Dermis blood vessel endothelial cell (primary cell): ENCODE data around the gene EEF1AKMT1. TPM values are rescaled to one million over a fixed set of nuclear protein-coding genes. Genes with fewer than 3 reads are reported as not detected.
A peak's percentile ranks its signal among the peaks of the same experiment; 100 is the strongest.

Experiments
- DNase-seq: peaks from one replicate; pipeline ENCODE4 v3.0.0; 2010
- total RNA-seq: library from RNA; depleted of rRNA; stranded (reverse); fragments of >200 nt; gene quantifications from 2 replicates; pipeline ENCODE4 v1.2.3, GENCODE V29; 2014

Gene EEF1AKMT1
- total RNA-seq, 1 donor from 2014 or later = 10.0 TPM

DNA sequence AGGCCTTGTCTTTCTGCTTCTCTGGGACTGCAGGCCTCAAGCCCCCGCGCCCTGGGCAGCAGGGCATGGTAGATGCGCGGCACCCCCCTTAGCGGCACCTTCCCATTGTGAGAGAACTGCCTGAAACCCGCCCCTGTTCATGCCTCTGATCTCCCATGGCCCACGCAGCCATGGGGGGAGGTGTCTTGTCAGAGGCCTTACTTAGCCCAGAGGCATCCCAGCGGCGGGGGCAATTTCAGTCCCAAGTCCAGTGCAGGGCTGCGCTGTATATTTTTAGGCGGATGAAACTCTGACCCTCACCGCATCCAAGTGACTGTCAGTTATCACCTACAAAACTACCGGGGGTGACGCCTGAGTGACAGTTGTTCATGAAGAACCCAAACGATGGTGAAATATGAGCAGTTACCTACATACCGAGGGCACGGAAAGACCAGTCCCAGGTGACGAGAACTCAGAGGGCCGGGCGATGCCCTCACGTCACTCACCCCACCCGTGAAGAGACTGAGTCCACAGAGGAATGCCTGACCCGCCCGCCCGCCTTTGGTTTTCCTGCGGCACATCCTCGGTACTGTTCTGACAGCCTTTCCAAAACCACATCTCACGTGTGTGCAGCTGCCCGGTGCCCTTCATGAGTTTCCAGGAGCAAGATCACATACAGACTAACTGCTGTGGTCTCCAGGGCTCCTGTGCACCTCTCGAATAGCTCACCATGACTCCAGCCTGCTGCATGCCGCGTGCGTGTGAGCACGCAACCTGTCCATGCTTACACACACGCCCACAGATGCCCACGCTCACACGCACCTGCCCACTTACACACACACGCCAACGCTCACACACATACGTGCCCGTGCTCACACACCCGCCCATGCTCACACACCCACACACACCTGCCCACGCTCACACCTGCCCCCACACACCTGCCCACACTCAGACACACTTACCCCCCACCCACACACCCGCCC is 55.9 kb downstream of the EEF1AKMT1 start:
- DNase-seq = no peak

DNA sequence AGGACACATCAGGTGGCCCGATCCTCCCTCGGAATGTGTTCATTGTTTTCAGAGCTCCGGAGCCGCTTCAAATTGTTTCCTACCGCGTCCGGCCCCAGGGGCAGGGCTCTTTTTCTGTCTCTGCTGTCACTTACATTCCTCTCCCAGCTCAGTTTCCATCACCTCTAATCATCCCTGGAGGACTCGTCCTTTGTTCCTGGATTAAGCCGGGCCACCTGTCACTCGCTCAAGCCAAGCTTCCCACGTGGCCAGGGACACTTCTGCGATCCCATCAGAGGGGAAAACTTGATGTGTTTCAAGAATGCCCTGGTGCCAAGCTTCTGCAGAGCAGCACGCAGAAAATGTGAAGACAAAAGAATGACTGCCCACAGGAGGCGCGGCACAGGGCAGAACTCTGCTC is 56.8 kb downstream of the EEF1AKMT1 start:
- DNase-seq = peak; percentile 19

DNA sequence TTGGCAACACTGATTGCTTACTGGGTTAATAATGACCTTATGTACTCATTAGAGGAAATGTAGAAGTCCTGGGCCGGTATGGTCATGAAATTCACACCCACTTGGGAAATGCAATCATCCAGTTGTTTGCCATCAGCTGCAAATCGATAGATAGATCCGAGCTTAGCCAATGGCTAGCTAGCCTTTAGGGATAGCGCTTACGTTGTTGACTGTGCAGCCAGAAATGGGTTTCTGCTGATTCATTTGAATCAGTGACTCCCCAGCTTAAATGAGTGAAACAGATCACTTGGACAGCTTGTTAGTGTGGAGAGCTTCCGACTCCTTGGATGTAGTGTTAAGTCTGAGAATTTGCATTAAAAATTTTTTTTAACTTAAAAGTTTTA is 58.4 kb downstream of the EEF1AKMT1 start:
- DNase-seq = no peak

DNA sequence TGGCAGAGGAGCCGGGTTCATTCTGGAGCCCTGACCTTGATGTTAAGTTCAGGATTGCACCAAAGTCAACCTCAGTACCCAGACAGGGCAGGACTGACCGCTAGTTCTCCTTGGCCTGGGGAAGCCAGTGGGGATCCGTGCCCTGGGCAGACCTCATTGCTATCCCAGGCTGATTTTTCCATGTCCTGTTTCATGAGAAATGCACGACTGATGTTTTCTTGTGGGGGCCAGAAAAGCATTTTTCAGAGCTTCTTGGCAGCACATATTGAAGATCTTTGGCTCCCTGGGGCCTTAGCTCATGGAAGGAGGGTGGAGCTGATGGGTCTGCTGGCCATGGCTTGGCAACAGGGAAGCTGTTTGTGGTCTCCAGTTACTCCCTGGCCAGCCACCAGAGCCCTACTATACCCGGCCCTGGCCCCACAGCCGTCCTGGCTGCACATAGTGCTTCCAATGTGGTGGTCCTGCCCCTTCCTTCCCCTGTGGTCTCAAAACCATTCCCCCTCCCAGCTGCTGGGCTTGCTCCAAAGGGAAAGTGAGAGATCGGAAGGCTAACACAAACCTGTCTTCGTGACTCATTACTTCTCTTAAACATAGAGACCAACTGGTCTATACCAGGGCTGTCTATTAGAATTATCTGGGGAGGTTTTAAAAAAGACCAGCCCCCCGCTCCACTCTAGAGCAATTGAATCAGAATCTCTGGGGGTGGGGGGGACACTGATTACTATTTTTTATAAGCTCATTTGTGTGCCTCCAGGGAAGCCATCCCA is 59.0 kb downstream of the EEF1AKMT1 start:
- peak; percentile 93 for DNase-seq

DNA sequence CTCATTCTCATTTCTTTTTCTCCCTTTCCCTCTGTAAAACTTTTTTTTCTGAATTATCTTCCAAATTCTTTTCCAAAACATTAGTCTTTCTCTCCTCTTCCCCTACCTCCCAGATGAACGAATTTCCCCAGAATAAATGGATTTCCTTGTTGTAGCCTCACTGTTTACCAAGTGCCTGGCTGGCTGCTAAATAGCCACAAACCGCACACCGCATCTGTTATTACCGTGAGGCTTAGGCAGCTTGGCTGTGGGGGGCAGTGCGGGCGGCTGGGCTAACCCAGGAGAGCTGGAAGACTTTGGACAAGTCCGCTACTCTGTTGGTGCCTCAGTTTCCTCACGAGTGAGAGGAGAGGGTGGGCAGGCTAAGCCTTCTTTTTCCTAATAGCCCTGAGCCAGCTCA is 59.6 kb downstream of the EEF1AKMT1 start:
- DNase-seq = peak; percentile 30

DNA sequence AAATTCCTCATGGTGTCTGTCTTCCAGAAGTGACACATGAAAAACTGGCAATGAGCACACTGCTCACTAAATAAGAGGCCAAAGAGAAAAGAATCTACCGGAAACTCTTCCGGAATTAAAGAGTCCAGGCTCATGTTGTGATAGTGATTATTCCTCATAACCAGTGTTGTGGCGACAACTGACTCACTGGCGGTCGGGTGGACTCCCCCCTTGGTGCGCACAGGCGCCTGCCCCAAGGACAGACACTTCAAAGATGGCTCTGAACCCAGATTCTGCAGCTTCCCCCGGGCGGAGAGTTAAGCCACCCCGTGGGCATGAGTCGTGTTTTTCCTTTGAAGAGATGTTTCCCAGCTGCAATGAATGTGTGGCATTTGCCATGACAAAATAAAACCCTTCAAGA is 60.0 kb downstream of the EEF1AKMT1 start:
- peak; percentile 61 for DNase-seq

- peak; percentile 35 for DNase-seq
These were observed 60.8 kb downstream of the EEF1AKMT1 start for GRCh38 chr13:20713014-20713376.

- DNase-seq = no peak
These were observed 62.3 kb downstream of the EEF1AKMT1 start for GRCh38 chr13:20711301-20712044.

DNA sequence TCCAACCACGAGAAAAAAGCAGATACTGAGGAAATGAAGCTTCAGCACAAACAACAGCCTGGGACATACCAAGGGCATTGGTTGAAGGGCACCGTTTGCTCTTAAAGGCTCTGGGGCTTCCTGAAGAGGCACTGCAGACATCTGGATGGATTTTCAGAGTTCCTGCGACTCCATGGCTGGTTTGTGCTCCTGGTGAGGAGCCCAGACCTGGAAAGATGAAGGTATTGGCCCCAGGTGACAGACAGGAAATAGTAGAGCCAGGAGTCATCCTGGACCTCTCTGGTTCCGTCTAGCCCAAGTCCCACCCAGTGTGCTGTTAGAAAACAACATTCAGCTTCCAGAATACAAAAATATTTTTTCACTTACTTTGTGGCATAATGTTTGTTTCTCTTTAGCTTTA is 64.0 kb downstream of the EEF1AKMT1 start:
- peak; percentile 25 for DNase-seq

DNA sequence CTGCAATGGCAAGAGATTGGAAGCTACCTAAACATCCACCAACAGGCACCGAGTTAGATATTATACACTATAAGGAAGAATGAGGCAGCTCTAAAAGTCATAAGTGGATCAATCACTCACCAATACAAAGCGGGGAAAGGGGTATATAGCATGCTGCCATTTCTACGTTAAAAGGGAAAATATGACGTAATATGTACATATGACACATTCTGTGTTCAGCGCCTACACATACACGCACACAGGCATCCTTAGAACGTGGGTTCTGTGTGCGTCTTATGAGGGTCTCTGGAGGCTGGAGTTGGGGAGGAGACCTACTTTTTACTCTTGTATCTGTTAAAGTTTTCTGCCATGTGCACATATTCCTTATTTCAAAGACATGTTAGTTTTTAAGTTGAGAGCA is 64.4 kb downstream of the EEF1AKMT1 start:
- DNase-seq = no peak

DNA sequence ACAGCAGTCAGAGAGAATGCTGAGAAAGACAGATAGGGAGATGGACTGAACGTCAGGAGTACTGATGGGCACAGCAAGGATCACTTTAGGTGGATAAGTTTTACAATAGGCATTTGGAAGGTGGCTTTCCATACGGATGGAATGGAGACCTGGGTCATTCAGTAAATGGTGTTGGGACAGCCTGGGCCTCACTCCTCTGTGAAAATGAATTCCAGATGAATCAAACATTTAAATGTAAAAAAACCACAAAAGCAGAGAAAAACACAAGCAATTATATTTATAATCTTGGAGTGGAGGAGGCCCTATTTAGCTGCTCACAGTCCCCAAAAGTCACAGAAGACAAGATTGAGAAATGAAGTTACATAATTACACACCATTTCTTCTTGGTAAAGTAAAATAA is 65.5 kb downstream of the EEF1AKMT1 start:
- no peak for DNase-seq

DNA sequence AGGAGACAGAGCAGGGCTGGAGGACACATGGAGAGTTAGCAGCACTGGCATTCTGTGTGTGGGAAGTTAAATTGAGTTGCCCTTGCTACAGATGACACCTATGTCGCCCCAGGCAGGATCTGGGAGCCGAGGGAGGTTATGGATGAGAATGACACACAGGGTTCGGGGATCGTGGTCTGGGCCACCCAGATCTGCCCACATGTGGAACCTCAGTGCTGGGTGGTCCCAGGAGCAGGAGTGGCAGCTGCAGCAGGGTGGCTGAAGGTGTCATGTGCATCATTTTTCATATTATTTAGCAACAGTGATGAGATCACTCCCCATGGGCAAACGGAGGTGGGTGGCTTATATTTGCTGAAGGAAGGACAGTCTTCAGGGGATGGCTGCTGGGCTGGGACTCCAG is 67.1 kb downstream of the EEF1AKMT1 start:
- no peak for DNase-seq

DNA sequence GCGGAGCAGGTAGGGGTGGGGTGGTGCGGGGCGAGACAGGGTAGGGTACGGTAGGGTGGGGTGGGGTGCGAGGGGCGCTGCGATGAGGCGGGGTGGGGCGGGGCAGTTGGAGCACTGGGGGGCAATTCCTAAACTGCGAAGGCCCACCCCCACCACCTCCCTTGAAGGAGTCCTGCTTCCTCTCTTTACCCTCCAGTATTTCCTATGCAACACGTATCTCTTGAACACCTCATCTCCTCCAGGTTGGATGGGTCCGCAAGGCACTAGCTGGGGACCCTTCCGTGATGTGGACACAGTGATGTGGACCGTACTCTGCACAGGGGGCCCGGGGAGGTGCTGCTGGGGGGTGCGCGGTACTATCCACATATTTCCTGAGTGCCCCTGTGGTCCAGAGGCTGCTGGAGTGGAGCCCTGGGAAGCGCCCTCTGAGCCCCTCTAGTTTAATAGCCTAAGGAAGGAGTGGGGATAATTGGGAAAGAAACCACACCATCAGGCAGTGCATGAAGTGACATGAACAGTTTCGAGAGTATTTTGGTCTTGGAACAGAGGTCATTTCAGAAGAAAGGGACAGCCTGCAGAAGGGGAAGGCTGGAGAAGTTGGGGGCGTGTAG is 69.2 kb downstream of the EEF1AKMT1 start:
- no peak for DNase-seq

- DNase-seq = peak; percentile 90
These were observed 69.8 kb downstream of the EEF1AKMT1 start for GRCh38 chr13:20703780-20704458.

- DNase-seq = peak; percentile 47
These were observed 70.6 kb downstream of the EEF1AKMT1 start, which contains the start of gene IL17D for GRCh38 chr13:20702915-20703779. Gene IL17D (plus strand): TSS chr13:20703699. CDS start chr13:20704002, 303 bp downstream.

GRCh38 chr13:20702530-20702914 is 71.2 kb downstream of the EEF1AKMT1 start:
- peak; percentile 43 for DNase-seq

DNA sequence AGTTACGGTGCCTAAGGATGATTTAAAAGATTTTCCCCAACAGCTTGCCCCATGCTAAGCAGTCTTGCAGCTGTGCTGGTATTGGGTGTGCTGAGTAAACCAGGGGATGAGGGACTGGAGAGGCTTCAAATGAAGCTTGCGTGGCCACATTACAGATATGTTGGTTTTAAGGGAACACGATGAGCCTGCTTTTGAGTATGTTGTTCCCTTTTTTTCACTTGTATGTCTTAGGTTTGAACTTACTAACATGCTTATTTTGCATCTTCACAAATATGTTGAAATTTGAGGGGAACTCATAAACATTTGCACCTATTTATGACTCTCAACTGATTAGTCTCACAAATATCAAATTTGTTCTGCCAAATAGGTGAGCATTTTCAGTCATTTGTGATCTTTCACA is 72.3 kb downstream of the EEF1AKMT1 start:
- DNase-seq = no peak

DNA sequence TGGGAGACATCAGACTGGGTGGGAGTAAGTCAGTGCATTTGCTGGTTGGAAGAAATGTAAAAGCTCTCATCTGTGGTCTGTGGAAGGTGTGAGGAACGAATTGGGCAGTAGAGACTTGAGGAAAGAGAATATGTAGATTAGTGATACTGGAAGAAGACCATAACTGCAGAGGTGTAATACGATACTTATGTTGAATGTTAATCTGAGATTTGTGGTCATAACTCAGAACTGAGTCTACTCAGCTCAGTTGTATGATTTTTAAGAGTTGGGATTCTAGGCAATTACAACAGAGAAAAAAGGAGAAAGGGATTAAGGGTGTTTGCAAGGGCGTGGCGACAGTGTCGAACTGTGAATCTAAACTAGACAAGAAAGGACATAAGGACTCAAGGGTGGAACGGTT is 73.5 kb downstream of the EEF1AKMT1 start:
- no peak for DNase-seq

GRCh38 chr13:20699715-20700114 is 74.0 kb downstream of the EEF1AKMT1 start:
- DNase-seq = no peak

- no peak for DNase-seq
These were observed 77.7 kb downstream of the EEF1AKMT1 start for GRCh38 chr13:20696073-20696472.

DNA sequence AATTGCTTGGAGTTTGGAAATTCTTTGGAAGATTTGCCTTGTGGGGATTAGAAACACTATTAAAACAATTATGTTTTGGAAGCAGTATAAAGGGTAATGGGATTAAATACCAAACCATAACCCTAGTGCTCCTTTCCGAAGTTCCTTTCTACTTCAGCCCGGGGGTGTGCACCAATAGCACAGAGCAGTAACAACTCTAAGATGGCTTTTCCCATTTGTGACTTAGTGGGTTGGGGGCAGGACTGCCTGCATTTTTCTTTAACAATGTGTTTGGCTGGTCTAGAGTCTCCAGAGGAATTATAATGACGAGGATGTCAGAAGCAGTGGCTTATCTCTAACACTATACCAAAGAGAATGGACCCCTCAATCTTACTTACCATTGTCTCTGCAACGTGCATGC is 82.1 kb downstream of the EEF1AKMT1 start:
- no peak for DNase-seq
